HG02970 (cell line): Measurements from ENCODE around the gene TCEAL4.
"Not testable (repeated sequence)": the region's sequence is repeated elsewhere in the genome, so short reads cannot be mapped to it uniquely, and the experiment has no call there.

Experiments
- ATAC-seq: cut with Tn5 transposase; IDR thresholded peaks from one replicate; pipeline ENCODE4 v1.9.1; 2021; ENCODE audit warnings: mild to moderate bottlenecking, moderate library complexity, moderate number of reproducible peaks; ENCODE audit not compliant: unreplicated experiment, low FRiP score

The TCEAL4 gene

GRCh38 chrX:103586314-103586646, 965 bp downstream of the TCEAL4 start:
- no peak for ATAC-seq

DNA sequence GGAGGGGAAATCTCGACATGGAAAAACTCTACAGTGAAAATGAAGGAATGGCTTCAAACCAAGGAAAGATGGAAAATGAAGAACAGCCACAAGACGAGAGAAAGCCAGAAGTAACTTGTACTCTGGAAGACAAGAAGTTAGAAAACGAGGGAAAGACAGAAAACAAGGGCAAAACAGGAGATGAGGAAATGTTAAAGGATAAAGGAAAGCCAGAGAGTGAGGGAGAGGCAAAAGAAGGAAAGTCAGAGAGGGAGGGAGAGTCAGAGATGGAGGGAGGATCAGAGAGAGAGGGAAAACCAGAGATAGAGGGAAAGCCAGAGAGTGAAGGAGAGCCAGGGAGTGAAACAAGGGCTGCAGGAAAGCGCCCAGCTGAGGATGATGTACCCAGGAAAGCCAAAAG, 1.3 kb downstream of the TCEAL4 start:
- ATAC-seq, result no peak

DNA sequence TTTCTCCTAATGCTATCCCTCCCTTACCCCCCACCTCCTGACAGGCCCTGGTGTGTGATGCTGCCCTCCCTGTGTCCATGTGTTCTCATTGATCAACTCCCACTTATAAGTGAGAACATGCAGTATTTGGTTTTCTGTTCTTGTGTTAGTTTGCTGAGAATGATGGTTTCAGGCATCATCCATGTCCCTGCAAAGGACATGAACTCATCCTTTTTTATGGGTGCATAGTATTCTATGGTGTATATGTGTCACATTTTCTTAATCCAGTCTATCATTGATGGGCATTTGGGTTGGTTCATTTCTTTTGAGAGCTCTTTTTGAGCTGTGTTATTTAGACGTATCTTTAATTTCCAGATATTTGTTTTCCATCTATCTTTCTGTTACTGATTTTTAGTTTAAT, 7.0 kb downstream of the TCEAL4 start:
- ATAC-seq, result not testable (repeated sequence)

DNA sequence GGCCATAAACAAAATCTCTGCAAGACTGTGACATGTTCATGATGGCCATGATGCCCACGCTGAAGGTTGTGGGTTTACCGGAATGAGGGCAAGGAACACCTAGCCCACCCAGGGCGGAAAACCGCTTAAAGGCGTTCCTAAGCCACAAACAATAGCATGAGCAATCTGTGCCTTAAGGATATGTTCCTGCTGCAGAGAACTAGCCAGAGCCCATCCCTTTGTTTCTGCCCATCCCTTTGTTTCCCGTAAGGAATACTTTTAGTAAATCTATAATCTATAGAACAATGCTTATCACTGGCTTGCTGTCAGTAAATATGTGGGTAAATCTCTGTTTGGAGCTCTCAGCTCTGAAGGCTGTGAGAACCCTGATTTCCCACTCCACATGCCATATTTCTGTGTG, 9.9 kb downstream of the TCEAL4 start:
- not testable (repeated sequence) for ATAC-seq

- ATAC-seq, result no peak
These were observed 22.3 kb downstream of the TCEAL4 start, which contains the start of gene TCEAL3 for GRCh38 chrX:103607364-103608305. TSS of gene TCEAL3 (plus strand) at chrX:103607963. CDS start at chrX:103609065, 1,102 bp downstream.

GRCh38 chrX:103608306-103608963, 23.1 kb downstream of the TCEAL4 start:
- no peak for ATAC-seq

DNA sequence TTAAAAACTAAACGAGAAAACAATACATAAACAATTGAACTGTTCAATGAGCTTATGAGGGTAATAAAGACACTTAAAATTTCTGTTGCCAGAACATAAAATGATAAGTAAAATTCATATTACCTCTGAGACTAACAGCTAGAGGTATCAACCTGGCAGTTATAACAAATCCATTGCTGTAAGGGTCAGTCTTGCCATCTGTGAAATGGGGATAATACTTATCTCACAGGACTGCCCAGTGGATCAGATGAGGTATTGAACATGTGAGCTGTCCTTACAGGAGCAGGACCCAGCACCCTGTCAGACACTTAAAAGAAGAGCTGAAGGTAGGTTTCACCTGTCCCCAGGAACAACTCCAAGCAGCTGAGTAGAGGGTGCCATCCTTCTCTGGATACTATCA, 25.0 kb downstream of the TCEAL4 start:
- no peak for ATAC-seq

DNA sequence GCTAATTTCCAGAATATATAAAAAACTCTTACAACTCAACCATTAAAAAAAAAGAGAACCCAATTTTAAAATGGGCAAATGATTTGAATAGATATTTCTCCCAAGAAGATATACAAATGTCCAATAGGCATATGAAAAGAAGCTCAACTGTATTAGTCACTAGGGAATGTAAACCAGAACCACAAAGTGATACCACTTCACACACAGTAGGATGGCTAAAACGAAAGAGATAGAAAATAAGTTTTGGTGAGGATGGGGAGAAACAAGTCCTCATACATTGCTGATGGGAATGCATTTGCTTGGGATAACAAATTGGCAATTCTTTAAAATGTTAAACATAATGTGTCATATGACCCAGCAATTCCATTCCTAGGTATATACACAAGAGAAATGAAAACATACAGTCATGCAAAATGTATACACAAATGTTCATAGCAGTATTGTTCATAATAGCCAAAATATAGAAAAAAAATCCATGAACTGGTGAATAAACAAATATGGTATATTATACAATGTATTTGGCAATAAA, 28.1 kb downstream of the TCEAL4 start:
- ATAC-seq, result no peak

DNA sequence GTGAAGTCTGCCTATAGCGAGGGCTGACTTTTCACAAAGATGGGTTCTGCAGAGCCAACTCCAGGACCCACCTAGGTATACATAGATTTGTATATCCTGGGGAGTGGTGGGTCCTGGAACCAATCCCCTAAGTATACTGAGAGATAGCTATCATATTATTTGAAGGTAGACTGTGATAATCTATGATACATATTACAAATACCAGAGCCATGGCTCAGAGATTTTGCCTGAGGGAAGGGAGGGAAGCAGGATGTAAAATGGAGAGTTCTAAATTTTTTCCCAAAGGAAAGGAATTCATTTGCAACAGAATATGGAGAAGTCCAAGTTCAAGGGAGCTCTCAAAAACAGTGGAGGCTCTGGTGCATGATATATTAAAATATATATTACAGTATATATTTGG, 29.7 kb downstream of the TCEAL4 start:
- no peak for ATAC-seq

- no peak for ATAC-seq
These were observed 30.6 kb downstream of the TCEAL4 start for GRCh38 chrX:103615781-103616371.

DNA sequence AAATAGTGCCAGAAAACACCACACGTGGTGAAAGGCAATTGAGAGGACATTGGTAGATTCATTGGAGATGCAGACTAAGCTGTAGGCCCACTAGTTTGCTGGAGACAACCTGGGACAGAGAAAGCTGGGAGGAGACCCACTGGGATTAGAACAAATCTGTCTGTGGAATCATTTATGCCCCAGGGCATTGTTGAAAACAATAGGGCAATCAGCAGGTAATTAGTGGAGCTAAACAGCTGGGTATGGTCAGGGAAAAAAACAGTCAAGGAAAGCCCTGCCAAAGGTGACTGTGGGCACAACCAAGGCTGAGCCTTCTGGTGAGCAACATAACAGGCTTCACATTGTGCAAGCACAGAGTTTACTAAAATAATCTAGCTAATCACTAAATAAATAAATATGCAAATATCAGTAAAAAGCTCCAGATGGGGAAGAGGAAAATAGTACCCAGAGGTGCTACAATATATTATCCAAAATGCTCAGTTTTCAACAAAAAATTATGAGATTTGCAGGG, 31.4 kb downstream of the TCEAL4 start:
- no peak for ATAC-seq

DNA sequence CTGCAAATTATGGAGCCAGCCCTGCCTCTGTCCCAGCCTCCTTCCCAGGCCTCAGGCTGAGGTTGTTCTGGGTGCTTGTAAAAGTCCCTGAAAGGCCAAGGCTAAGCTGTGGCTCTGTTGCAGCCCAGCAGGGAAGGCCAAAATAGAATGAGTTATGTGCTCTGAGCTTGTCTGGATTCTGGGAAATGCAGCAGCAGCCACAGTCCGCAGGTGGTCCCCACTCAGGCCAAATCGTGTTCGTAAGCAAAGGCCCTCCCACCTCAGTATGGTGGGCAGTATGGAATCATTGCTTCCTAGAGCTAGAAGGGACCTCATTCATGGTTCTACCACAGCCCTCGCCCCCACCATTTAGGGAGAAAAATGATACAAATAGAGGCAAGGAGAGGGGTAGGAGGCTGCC, 38.8 kb downstream of the TCEAL4 start:
- ATAC-seq, result no peak

DNA sequence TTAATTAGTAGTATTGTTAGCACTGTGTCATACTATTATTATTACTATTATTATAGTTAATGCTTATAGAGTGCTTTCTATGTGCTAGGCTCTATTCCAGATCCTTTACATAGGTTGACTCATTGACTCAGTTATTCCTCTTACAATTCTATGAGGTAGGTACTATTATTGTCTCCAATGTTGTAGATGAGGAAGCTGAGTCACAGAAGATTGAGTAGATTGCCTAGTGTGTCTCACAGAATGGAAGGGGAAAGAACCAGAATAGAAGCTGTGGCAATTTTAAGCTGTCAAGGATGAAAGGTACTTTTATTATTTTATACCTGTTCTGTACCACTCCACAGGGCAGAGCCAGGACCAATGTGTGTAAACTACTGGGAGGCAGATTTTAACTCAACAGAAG, 41.5 kb downstream of the TCEAL4 start:
- no peak for ATAC-seq

DNA sequence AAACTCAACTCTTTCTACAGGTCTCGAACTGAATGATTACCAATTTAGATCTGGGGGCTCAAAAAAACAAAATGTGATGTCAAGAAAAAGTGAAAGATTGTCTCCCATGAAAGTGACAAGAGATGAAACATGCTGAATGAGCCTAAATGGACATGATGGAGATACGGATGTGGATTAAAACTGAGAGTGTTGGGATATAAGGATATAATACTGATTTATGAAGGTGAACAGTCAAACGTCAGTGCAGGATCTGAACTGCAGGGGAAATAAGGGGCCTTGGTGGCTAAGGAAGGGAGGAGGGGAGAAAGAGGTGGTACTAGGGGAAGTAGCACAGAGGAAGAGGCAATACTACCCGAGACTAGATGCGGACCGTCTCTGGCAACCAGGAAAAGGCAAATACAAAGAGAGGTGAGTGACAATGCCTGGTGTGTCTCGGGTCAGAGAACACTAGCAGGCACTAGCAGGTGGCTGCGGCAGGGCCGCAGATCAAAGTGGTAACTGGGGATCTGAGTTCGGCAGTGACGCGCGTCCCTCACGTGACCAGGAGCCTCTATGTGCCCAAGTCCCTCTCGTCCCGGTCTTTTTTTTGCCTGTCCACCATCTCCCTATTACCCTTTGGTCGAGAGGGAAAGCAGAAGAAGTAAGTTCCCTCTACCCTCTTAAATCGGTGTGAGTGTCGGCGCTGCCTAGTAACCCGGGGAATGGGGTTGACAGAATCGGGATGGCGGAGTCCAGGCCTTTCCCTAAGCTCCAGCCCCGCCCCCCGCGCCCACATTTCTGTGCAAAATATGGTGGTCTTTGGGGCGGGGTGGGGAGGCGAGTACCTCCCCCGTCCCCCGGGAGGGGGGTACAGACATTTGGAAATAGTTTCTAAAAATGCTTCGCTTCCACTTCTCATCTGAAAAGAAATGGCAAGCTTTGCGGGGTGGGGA, 43.3 kb downstream of the TCEAL4 start, which contains the start of gene TCEAL1:
TSS of gene TCEAL1 (plus strand) at position 590 of the 932 bp plus-strand sequence. CDS start 942 bp downstream, outside the sequence.
- ATAC-seq, result peak; percentile 56

DNA sequence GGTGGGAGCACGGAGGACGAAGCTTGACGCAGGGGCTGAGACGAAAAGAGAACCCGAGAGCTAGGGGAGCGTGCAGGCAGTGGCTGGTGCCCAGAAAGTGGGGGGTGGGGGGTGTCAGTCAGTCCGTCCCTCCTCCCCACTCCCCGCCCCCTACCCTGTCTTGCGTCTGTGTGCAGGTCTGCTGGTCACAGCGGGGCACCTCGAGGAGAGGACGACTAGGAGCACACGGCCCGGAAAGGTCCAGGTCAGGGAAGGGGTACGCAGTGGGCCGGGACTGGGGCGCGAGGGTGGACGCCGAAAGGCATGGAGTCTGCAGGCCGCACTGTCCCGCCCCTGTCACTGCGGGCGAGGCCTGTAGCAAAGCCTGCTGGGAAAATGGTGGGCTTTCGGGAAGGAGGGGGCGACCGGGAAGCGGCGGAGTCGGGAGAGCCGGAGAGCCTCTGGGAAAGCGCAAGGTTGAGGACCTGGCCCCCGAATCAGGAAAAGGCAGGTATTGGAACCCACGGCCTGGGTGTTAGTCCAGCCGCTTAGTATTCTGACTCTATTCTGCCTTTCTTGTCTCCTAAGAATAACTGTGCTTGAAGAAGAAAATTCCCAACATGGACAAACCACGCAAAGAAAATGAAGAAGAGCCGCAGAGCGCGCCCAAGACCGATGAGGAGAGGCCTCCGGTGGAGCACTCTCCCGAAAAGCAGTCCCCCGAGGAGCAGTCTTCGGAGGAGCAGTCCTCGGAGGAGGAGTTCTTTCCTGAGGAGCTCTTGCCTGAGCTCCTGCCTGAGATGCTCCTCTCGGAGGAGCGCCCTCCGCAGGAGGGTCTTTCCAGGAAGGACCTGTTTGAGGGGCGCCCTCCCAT, 44.2 kb downstream of the TCEAL4 start:
- no peak for ATAC-seq

- ATAC-seq, result no peak
These were observed 44.8 kb downstream of the TCEAL4 start for GRCh38 chrX:103630171-103630511.

GRCh38 chrX:103631145-103631544, 45.8 kb downstream of the TCEAL4 start:
- no peak for ATAC-seq

DNA sequence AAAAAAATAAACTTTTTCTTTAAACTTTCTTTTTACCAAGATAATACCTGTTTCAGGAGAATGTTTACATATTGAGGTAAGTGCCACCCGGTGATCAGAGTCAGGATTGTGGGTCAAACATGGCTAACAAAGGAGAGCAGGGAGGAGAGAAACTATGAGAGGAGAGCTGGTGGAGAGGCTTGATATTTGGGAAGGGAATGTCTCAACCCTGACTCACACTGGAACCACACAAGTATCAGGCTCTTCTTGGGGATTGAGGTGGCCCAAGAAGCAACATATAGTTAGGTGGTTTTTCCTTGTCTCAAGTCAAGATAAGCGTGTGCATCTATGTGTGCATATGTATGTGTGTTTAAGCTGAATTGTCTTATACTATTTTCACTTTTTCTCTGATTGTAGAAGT, 50.1 kb downstream of the TCEAL4 start:
- no peak for ATAC-seq
